HL-60 (cell line): Measurements from ENCODE around the gene THSD7A.

Experiments
- POLR2AphosphoS5 ChIP-seq: IDR thresholded peaks from 2 replicates; pipeline ENCODE4 v1.6.1; 2012; ENCODE audit warnings: low read depth
- TF ChIP-seq, protein P1 (sequence below): IDR thresholded peaks from 2 replicates; pipeline ENCODE4 v1.6.1; 2012; ENCODE audit warnings: low read depth; ENCODE audit not compliant: insufficient replicate concordance

DNA sequence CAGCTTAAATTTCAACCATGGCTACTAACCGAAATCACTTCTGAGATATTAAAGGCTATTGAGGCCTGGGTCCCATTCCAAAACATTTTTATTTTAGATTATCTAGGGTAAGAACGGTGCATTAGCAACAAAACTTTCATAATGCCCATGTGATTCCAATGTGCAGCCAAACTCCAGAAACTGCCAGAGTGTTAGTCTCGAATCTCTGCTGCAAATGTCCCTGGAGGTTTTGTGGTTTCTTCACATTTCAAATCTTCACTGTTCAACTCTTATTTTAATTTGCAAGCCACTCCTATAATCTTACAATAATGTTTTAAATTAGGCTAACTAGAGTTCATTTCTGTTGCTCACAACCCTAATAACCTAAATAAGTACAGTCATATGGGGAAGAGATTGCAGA, 501.3 kb downstream of the THSD7A start:
- TF ChIP-seq, protein P1, sequence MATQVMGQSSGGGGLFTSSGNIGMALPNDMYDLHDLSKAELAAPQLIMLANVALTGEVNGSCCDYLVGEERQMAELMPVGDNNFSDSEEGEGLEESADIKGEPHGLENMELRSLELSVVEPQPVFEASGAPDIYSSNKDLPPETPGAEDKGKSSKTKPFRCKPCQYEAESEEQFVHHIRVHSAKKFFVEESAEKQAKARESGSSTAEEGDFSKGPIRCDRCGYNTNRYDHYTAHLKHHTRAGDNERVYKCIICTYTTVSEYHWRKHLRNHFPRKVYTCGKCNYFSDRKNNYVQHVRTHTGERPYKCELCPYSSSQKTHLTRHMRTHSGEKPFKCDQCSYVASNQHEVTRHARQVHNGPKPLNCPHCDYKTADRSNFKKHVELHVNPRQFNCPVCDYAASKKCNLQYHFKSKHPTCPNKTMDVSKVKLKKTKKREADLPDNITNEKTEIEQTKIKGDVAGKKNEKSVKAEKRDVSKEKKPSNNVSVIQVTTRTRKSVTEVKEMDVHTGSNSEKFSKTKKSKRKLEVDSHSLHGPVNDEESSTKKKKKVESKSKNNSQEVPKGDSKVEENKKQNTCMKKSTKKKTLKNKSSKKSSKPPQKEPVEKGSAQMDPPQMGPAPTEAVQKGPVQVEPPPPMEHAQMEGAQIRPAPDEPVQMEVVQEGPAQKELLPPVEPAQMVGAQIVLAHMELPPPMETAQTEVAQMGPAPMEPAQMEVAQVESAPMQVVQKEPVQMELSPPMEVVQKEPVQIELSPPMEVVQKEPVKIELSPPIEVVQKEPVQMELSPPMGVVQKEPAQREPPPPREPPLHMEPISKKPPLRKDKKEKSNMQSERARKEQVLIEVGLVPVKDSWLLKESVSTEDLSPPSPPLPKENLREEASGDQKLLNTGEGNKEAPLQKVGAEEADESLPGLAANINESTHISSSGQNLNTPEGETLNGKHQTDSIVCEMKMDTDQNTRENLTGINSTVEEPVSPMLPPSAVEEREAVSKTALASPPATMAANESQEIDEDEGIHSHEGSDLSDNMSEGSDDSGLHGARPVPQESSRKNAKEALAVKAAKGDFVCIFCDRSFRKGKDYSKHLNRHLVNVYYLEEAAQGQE: no peak
- TF ChIP-seq POLR2AphosphoS5: no peak
